ENCODE data around the gene HOXA3. TPM values are rescaled to one million over a fixed set of nuclear protein-coding genes. Genes with fewer than 3 reads are reported as not detected.

The HOXA3 gene
- total RNA-seq, 1 experiment from 2014 or later, result 30.2 TPM

GRCh38 chr7:27198871-27199801, 46.8 kb upstream of the HOXA3 start:
- BruUV-seq (replicated peaks), result no TSS peak
- Histone ChIP-seq H3K4me3 (ENCODE audit: low read depth in 2 of 2, low read length in 2 of 2) (peak overlapping the region in 1 of 2 experiments; percentile 16; a peak in 2 of 4 replicates), H3K9me3 (ENCODE audit: control insufficient read depth, insufficient read depth, low read depth, low read length) (no peaks in the 10 kb centered on the region), H3K27ac (ENCODE audit: low read length) (no peak overlapping the region), H3K27me3 (ENCODE audit: control insufficient read depth, insufficient read depth, low read length) (no peaks in the 10 kb centered on the region; the same call in 1 of the 2 replicates), H3K4me1 (ENCODE audit: control insufficient read depth, insufficient read depth, low read length) (peaks cover 17% of the 10 kb centered on the region), H3K36me3 (ENCODE audit: control insufficient read depth, insufficient read depth, low read length) (peaks cover 2% of the 10 kb centered on the region; the same call in 1 of the 2 replicates)
- ATAC-seq, result peak; percentile 31
- in situ Hi-C loops (cut with HindIII; ENCODE audit: low pct_unique_long_range_greater_than_20kb, low sequenced_read_pairs), result no loop called here
- ChIA-PET CTCF (interaction anchor here (0.6 to 1.4 kb wide), 3 partner anchors 11 to 895 kb away, joined by 3 to 5 read pairs (median 3); no protein-coding TSS in a partner anchor), POLR2A (no interaction called here)
- DNase-seq (ENCODE audit: low read depth, low spot score), result no peak
- TF ChIP-seq TCF7L2 (IDR thresholded peaks at IDR 0.05; ENCODE audit: low read depth, low read length), result no peak
- TF ChIP-seq POLR2AphosphoS5 (IDR thresholded peaks at IDR 0.05; ENCODE audit: low read depth, low read length), result no peak
- no peak for TF ChIP-seq SIN3A (IDR thresholded peaks at IDR 0.05; ENCODE audit: borderline replicate concordance, insufficient read depth, low read depth, low read length)
- TF ChIP-seq, protein P1, sequence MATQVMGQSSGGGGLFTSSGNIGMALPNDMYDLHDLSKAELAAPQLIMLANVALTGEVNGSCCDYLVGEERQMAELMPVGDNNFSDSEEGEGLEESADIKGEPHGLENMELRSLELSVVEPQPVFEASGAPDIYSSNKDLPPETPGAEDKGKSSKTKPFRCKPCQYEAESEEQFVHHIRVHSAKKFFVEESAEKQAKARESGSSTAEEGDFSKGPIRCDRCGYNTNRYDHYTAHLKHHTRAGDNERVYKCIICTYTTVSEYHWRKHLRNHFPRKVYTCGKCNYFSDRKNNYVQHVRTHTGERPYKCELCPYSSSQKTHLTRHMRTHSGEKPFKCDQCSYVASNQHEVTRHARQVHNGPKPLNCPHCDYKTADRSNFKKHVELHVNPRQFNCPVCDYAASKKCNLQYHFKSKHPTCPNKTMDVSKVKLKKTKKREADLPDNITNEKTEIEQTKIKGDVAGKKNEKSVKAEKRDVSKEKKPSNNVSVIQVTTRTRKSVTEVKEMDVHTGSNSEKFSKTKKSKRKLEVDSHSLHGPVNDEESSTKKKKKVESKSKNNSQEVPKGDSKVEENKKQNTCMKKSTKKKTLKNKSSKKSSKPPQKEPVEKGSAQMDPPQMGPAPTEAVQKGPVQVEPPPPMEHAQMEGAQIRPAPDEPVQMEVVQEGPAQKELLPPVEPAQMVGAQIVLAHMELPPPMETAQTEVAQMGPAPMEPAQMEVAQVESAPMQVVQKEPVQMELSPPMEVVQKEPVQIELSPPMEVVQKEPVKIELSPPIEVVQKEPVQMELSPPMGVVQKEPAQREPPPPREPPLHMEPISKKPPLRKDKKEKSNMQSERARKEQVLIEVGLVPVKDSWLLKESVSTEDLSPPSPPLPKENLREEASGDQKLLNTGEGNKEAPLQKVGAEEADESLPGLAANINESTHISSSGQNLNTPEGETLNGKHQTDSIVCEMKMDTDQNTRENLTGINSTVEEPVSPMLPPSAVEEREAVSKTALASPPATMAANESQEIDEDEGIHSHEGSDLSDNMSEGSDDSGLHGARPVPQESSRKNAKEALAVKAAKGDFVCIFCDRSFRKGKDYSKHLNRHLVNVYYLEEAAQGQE (IDR thresholded peaks at IDR 0.05; ENCODE audit: insufficient read depth in 1 of 2, low read depth in 2 of 2, low read length in 1 of 2), result no peak
- TF ChIP-seq, protein P2, sequence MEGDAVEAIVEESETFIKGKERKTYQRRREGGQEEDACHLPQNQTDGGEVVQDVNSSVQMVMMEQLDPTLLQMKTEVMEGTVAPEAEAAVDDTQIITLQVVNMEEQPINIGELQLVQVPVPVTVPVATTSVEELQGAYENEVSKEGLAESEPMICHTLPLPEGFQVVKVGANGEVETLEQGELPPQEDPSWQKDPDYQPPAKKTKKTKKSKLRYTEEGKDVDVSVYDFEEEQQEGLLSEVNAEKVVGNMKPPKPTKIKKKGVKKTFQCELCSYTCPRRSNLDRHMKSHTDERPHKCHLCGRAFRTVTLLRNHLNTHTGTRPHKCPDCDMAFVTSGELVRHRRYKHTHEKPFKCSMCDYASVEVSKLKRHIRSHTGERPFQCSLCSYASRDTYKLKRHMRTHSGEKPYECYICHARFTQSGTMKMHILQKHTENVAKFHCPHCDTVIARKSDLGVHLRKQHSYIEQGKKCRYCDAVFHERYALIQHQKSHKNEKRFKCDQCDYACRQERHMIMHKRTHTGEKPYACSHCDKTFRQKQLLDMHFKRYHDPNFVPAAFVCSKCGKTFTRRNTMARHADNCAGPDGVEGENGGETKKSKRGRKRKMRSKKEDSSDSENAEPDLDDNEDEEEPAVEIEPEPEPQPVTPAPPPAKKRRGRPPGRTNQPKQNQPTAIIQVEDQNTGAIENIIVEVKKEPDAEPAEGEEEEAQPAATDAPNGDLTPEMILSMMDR (IDR thresholded peaks at IDR 0.05), result no peak
- intact Hi-C loops (cut with micrococcal nuclease; ENCODE audit: unreplicated experiment), result loop anchor here (5.0 kb wide), 3 partner anchors 408 to 898 kb away; no protein-coding TSS in a partner anchor

GRCh38 chr7:27198138-27198841, 45.9 kb upstream of the HOXA3 start:
- TF ChIP-seq, protein P1 (IDR thresholded peaks at IDR 0.05; ENCODE audit: insufficient read depth in 1 of 2, low read depth in 2 of 2, low read length in 1 of 2), result no peak
- TF ChIP-seq TCF7L2 (IDR thresholded peaks at IDR 0.05; ENCODE audit: low read depth, low read length) (no peak), SIN3A (IDR thresholded peaks at IDR 0.05; ENCODE audit: borderline replicate concordance, insufficient read depth, low read depth, low read length) (no peak), POLR2AphosphoS5 (IDR thresholded peaks at IDR 0.05; ENCODE audit: low read depth, low read length) (no peak)
- TF ChIP-seq, protein P2 (IDR thresholded peaks at IDR 0.05), result no peak
- peaks cover 2% of the 10 kb centered on the region; the same call in 1 of the 2 replicates for H3K36me3 ChIP-seq (ENCODE audit: control insufficient read depth, insufficient read depth, low read length)
- ChIA-PET POLR2A (no interaction called here), CTCF (interaction anchor here (1.4 kb wide), 1 partner anchor 12 kb away, joined by 3 read pairs; no protein-coding TSS in a partner anchor)
- no peaks in the 10 kb centered on the region; the same call in 1 of the 2 replicates for H3K27me3 ChIP-seq (ENCODE audit: control insufficient read depth, insufficient read depth, low read length)
- DNase-seq (ENCODE audit: low read depth, low spot score) (no peak), ATAC-seq (no peak)
- intact Hi-C loops (cut with micrococcal nuclease; ENCODE audit: unreplicated experiment), result loop anchor here (5.0 kb wide), 3 partner anchors 409 to 899 kb away; no protein-coding TSS in a partner anchor
- H3K9me3 ChIP-seq (ENCODE audit: control insufficient read depth, insufficient read depth, low read depth, low read length), result no peaks in the 10 kb centered on the region
- peaks cover 17% of the 10 kb centered on the region for H3K4me1 ChIP-seq (ENCODE audit: control insufficient read depth, insufficient read depth, low read length)
- H3K4me3 ChIP-seq (ENCODE audit: low read depth in 2 of 2, low read length in 2 of 2), result no peak overlapping the region
- no TSS peak for BruUV-seq (replicated peaks)
- in situ Hi-C loops (cut with HindIII; ENCODE audit: low pct_unique_long_range_greater_than_20kb, low sequenced_read_pairs), result no loop called here
- H3K27ac ChIP-seq (ENCODE audit: low read length), result no peak overlapping the region
